ENCODE measurements around the gene ZYX. TPM values are rescaled to one million over a fixed set of nuclear protein-coding genes. Genes with fewer than 3 reads are reported as not detected.

Gene ZYX
- total and polyA plus RNA-seq, 2 donors (not counting 1 experiment from before 2014, with no cell fraction given), result 32.3 to 53.8 TPM

- no peaks in the 10 kb centered on the region for H3K79me2 ChIP-seq (ENCODE audit: control insufficient read depth, insufficient read depth, low read length)
Observed at GRCh38 chr7:143343596-143343995, 37.5 kb upstream of the ZYX start.

More at GRCh38 chr7:143343596-143343995, 37.5 kb upstream of the ZYX start:
- H3K9ac ChIP-seq (ENCODE audit: low read length), result no peak overlapping the region
- POLR2A ChIA-PET, result no interaction called here
- H3K27ac ChIP-seq (ENCODE audit: low read length in 2 of 2), result no peak overlapping the region
- ATAC-seq (ENCODE audit: low read depth), result no peak
- Mint-ChIP-seq H3K9me3 (ENCODE audit: insufficient read depth) (no peaks in the 10 kb centered on the region), H3K4me1 (peaks cover 7% of the 10 kb centered on the region), H3K4me3 (no peak overlapping the region), H3K27me3 (peaks cover 40% of the 10 kb centered on the region), H3K27ac (no peak overlapping the region)
- CTCF ChIA-PET, result interaction anchor here (0.8 to 3.1 kb wide), 4 partner anchors 34 to 104 kb away, joined by 3 to 15 read pairs (median 4); no protein-coding TSS in a partner anchor
- H3K4me3 ChIP-seq (ENCODE audit: control extremely low read depth in 1 of 5, extremely low read depth in 1 of 5, insufficient read depth in 1 of 5, low read depth in 2 of 5, low read length in 4 of 5), result no peak overlapping the region
- no peaks in the 10 kb centered on the region for H4K20me1 ChIP-seq (ENCODE audit: control insufficient read depth, insufficient read depth, low read length, poor library complexity, severe bottlenecking)
- 100% methylated on average over 2 of the region's 3 CpGs for WGBS (ENCODE audit: insufficient coverage)
- no peaks in the 10 kb centered on the region for H3K36me3 ChIP-seq (replicated peaks in 1 of 2; ENCODE audit: control extremely low read depth in 1 of 2, control insufficient read depth in 1 of 2, extremely low read depth in 1 of 2, insufficient read depth in 2 of 2, low read length in 1 of 2)
- H3K4me2 ChIP-seq (replicated peaks; ENCODE audit: low read depth, low read length, poor library complexity, severe bottlenecking), result no peak overlapping the region
- H3K9me3 ChIP-seq (ENCODE audit: control extremely low read depth in 1 of 3, control insufficient read depth in 2 of 3, insufficient read depth in 1 of 3, low read length in 2 of 3), result no peaks in the 10 kb centered on the region
- peaks cover 0 to 16% (median 6%) of the 10 kb centered on the region in 4 experiments for H3K27me3 ChIP-seq (replicated peaks in 1 of 4; ENCODE audit: control extremely low read depth in 1 of 4, control insufficient read depth in 3 of 4, insufficient read depth in 4 of 4, low read length in 3 of 4)
- TF ChIP-seq CTCF (IDR thresholded peaks at IDR 0.05) (no peak), EZH2 (IDR thresholded peaks at IDR 0.05; ENCODE audit: borderline replicate concordance, insufficient read depth, low read depth, low read length, poor library complexity, severe bottlenecking) (no peak)
- intact Hi-C loops (cut with micrococcal nuclease), result no loop called here
- DNase-seq, result no peak
- H2AFZ ChIP-seq (ENCODE audit: insufficient read depth, low read depth, low read length, poor library complexity, severe bottlenecking), result no peak overlapping the region
- peaks cover 7 to 9% of the 10 kb centered on the region in 2 donors for H3K4me1 ChIP-seq (ENCODE audit: control insufficient read depth in 2 of 2, insufficient read depth in 2 of 2, low read length in 2 of 2)
